SK-N-SH treated with all-trans-retinoic acid at 6 μM for 48 hours (cell line): ENCODE measurements around the gene MAK.

Experiments used
- ATAC-seq: fragments of 200-7000 bp; cut with Tn5 transposase; 3 replicates; pipeline ENCODE4 v1.9.1; 2020; ENCODE audit warnings: mild to moderate bottlenecking, moderate library complexity
- ARNTL ChIP-seq: fragments of 450-650 bp; formaldehyde crosslinking; IDR thresholded peaks from 2 replicates; pipeline ENCODE4 v1.5.0; 2020; ENCODE audit warnings: low read depth, mild to moderate bottlenecking, moderate library complexity, borderline replicate concordance
- BACH2 ChIP-seq: fragments of 250-450 bp; sonication (Bioruptor Pico); IDR thresholded peaks from 2 replicates; pipeline ENCODE4 v1.9.0; 2021; ENCODE audit warnings: mild to moderate bottlenecking, borderline replicate concordance
- CREB5 ChIP-seq: fragments of 250-450 bp; sonication (Bioruptor Pico); IDR thresholded peaks from 2 replicates; pipeline ENCODE4 v1.5.1; 2020; ENCODE audit warnings: low read depth, mild to moderate bottlenecking, moderate library complexity
- CSRNP3 ChIP-seq: fragments of 250-450 bp; sonication (Bioruptor Pico); IDR thresholded peaks from 2 replicates; pipeline ENCODE4 v1.5.1; 2021; ENCODE audit warnings: mild to moderate bottlenecking, moderate library complexity
- ESRRG ChIP-seq: fragments of 250-450 bp; sonication (Bioruptor Pico); IDR thresholded peaks from 2 replicates; pipeline ENCODE4 v1.6.1; 2021; ENCODE audit warnings: mild to moderate bottlenecking
- GLIS3 ChIP-seq: fragments of 250-450 bp; sonication (Bioruptor Pico); IDR thresholded peaks from 2 replicates; pipeline ENCODE4 v1.5.0; 2020; ENCODE audit warnings: mild to moderate bottlenecking, moderate library complexity
- ISL1 ChIP-seq: fragments of 250-450 bp; sonication (Bioruptor Pico); IDR thresholded peaks from 2 replicates; pipeline ENCODE4 v2.1.2; 2022; ENCODE audit warnings: mild to moderate bottlenecking, moderate library complexity
- OSR1 ChIP-seq: fragments of 250-450 bp; sonication (Bioruptor Pico); IDR thresholded peaks from 2 replicates; pipeline ENCODE4 v1.8.0; 2022; ENCODE audit warnings: moderate library complexity, mild to moderate bottlenecking, inconsistent platforms
- POU6F1 ChIP-seq: fragments of 250-450 bp; sonication (Bioruptor Pico); IDR thresholded peaks from 2 replicates; pipeline ENCODE4 v1.8.0; 2021; ENCODE audit warnings: low read depth, mild to moderate bottlenecking, moderate library complexity, borderline replicate concordance
- PPARA ChIP-seq: fragments of 250-450 bp; sonication (Bioruptor Pico); IDR thresholded peaks from 2 replicates; pipeline ENCODE4 v1.5.0; 2020; ENCODE audit warnings: mild to moderate bottlenecking, borderline replicate concordance
- RARB ChIP-seq: fragments of 250-450 bp; sonication (Bioruptor Pico); IDR thresholded peaks from 2 replicates; pipeline ENCODE4 v1.8.0; 2021; ENCODE audit warnings: mild to moderate bottlenecking, moderate library complexity
- SNAI2 ChIP-seq: fragments of 250-450 bp; sonication (Bioruptor Pico); IDR thresholded peaks from 2 replicates; pipeline ENCODE4 v1.5.0; 2020; ENCODE audit warnings: mild to moderate bottlenecking, moderate library complexity
- TCF4 ChIP-seq: fragments of 250-450 bp; sonication (Bioruptor Pico); IDR thresholded peaks from 2 replicates; pipeline ENCODE4 v1.8.0; 2021; ENCODE audit warnings: mild to moderate bottlenecking, moderate library complexity, borderline replicate concordance
- TOX ChIP-seq: fragments of 250-450 bp; sonication (Bioruptor Pico); IDR thresholded peaks from 2 replicates; pipeline ENCODE4 v1.8.0; 2021; ENCODE audit warnings: mild to moderate bottlenecking, moderate library complexity, borderline replicate concordance
- TSHZ2 ChIP-seq: fragments of 250-450 bp; sonication (Bioruptor Pico); IDR thresholded peaks from 2 replicates; pipeline ENCODE4 v1.5.0; 2020; ENCODE audit warnings: mild to moderate bottlenecking, moderate library complexity
- ZC3H10 ChIP-seq: fragments of 250-450 bp; sonication (Bioruptor Pico); IDR thresholded peaks from 2 replicates; pipeline ENCODE4 v1.5.1; 2021; ENCODE audit warnings: mild to moderate bottlenecking, moderate library complexity
- ZFP3 ChIP-seq: fragments of 250-450 bp; sonication (Bioruptor Pico); IDR thresholded peaks from 2 replicates; pipeline ENCODE4 v1.5.0; 2020; ENCODE audit warnings: mild to moderate bottlenecking, moderate library complexity
- ZFP30 ChIP-seq: fragments of 450-650 bp; formaldehyde crosslinking; IDR thresholded peaks from 2 replicates; pipeline ENCODE4 v1.5.0; 2022; ENCODE audit warnings: mild to moderate bottlenecking, moderate library complexity
- ZNF565 ChIP-seq: fragments of 450-650 bp; formaldehyde crosslinking; conservative IDR thresholded peaks from 2 replicates; pipeline ENCODE4 v1.5.0; 2020; ENCODE audit warnings: low read depth, mild to moderate bottlenecking, moderate library complexity
- ZNF70 ChIP-seq: fragments of 450-650 bp; formaldehyde crosslinking; IDR thresholded peaks from 2 replicates; pipeline ENCODE4 v1.5.0; 2020; ENCODE audit warnings: mild to moderate bottlenecking, moderate library complexity
- ZNF8 ChIP-seq: fragments of 450-650 bp; formaldehyde crosslinking; IDR thresholded peaks from 2 replicates; pipeline ENCODE4 v1.5.0; 2020; ENCODE audit warnings: mild to moderate bottlenecking, moderate library complexity

The MAK gene

GRCh38 chr6:10745116-10745515 lies 93.2 kb downstream of the MAK start:
- no peak for TF ChIP-seq RARB (CRISPR knock-in tag)
- TF ChIP-seq CSRNP3 (CRISPR knock-in tag): no peak
- TF ChIP-seq TCF4 (CRISPR knock-in tag): no peak
- TF ChIP-seq CREB5: no peak
- TF ChIP-seq ZC3H10 (CRISPR knock-in tag): no peak
- no peak for TF ChIP-seq TOX (CRISPR knock-in tag)
- TF ChIP-seq ISL1: no peak
- no peak for TF ChIP-seq ZNF70 (CRISPR knock-in tag)
- TF ChIP-seq, all 23 proteins: peak for 0
- ATAC-seq: no peak

GRCh38 chr6:10743515-10743914 lies 94.8 kb downstream of the MAK start:
- no peak for ATAC-seq
- no peak for TF ChIP-seq POU6F1
- no peak for TF ChIP-seq GLIS3 (CRISPR knock-in tag)
- TF ChIP-seq ZFP30 (CRISPR knock-in tag): no peak
- no peak for TF ChIP-seq ZNF8
- TF ChIP-seq ZNF70 (CRISPR knock-in tag): no peak
- no peak for TF ChIP-seq ISL1
- no peak for TF ChIP-seq CSRNP3 (CRISPR knock-in tag)
- no peak for TF ChIP-seq CREB5
- TF ChIP-seq BACH2 (CRISPR knock-in tag): no peak
- no peak for TF ChIP-seq TSHZ2
- no peak for TF ChIP-seq ZNF565 (CRISPR knock-in tag)
- TF ChIP-seq ARNTL (CRISPR knock-in tag): no peak
- TF ChIP-seq OSR1 (CRISPR knock-in tag): no peak

- ATAC-seq: no peak
- TF ChIP-seq PPARA (no peak), ZNF8 (no peak), ZNF70 (CRISPR knock-in tag) (no peak), ESRRG (no peak), ARNTL (CRISPR knock-in tag) (no peak), TSHZ2 (no peak), CSRNP3 (CRISPR knock-in tag) (no peak), ZC3H10 (CRISPR knock-in tag) (no peak), SNAI2 (CRISPR knock-in tag) (no peak), ZFP3 (CRISPR knock-in tag) (no peak), GLIS3 (CRISPR knock-in tag) (no peak), TCF4 (CRISPR knock-in tag) (no peak), POU6F1 (no peak)
Observed at GRCh38 chr6:10742251-10742650, 96.1 kb downstream of the MAK start.
